IMR-90 (cell line): ENCODE results near the gene HLA-DQA1. TPM values are rescaled to one million over a fixed set of nuclear protein-coding genes. Genes with fewer than 3 reads are reported as not detected.
A peak's percentile ranks its signal among the peaks of the same experiment; 100 is the strongest.
"Not testable (repeated sequence)": the region's sequence is repeated elsewhere in the genome, so short reads cannot be mapped to it uniquely, and the experiment has no call there.

Source experiments
- ATAC-seq: fragments of 200-7000 bp; cut with Tn5 transposase; 2 replicates; pipeline ENCODE4 v1.9.1; 2020; ENCODE audit warnings: low read depth, mild to moderate bottlenecking, moderate library complexity
- BruUV-seq: library from RNA; stranded (reverse); fragments of 400-500 nt; replicated peaks from 2 replicates; lab custom pipeline; 2021; lab: Mats Ljungman, UMichigan
- CTCF ChIA-PET: fragments of 300-600 bp; formaldehyde crosslinking; extraction: SDS; loops from one replicate; lab custom pipeline; 2021; ENCODE audit warnings: antibody characterized with exemption; lab: Yijun Ruan, JAX
- POLR2A ChIA-PET: fragments of 300-600 bp; sonication (Branson Sonifier 250); formaldehyde crosslinking; loops from one replicate; lab custom pipeline; 2022; ENCODE audit warnings: antibody characterized with exemption; ENCODE audit not compliant: unreplicated experiment; lab: Charles Lee
- DNase-seq: peaks from one replicate; pipeline ENCODE4 v3.0.0; 2013
- H2AFZ ChIP-seq: replicated peaks from 2 replicates; pipeline ENCODE3; 2013; ENCODE audit warnings: low read length, mild to moderate bottlenecking; ENCODE audit not compliant: poor library complexity
- H2AK5ac ChIP-seq: 2 replicates; pipeline ENCODE4 v1.6.1; 2013; ENCODE audit warnings: low read depth, low read length, inconsistent platforms
- H2AK9ac ChIP-seq: replicated peaks from 2 replicates; pipeline ENCODE3; 2013; ENCODE audit warnings: mild to moderate bottlenecking, low read depth, low read length, moderate library complexity; ENCODE audit not compliant: poor library complexity
- H2BK120ac ChIP-seq: 2 replicates; pipeline ENCODE4 v1.6.1; 2013; ENCODE audit warnings: low read depth, low read length, inconsistent platforms
- H2BK15ac ChIP-seq: 3 replicates; pipeline ENCODE4 v1.6.1; 2013; ENCODE audit warnings: low read depth, low read length, inconsistent platforms
- H2BK20ac ChIP-seq: 2 replicates; pipeline ENCODE4 v1.6.1; 2013; ENCODE audit warnings: low read depth, mild to moderate bottlenecking, inconsistent platforms, low read length, moderate library complexity
- H2BK5ac ChIP-seq: 2 replicates; pipeline ENCODE4 v1.6.1; 2013; ENCODE audit warnings: mild to moderate bottlenecking, low read depth, low read length, inconsistent platforms; ENCODE audit not compliant: poor library complexity, severe bottlenecking
- H3K14ac ChIP-seq: replicated peaks from 2 replicates; pipeline ENCODE4 v1.6.1; 2013; ENCODE audit warnings: low read depth, low read length, inconsistent platforms
- H3K18ac ChIP-seq: 2 replicates; pipeline ENCODE4 v1.6.1; 2013; ENCODE audit warnings: low read depth, low read length, control low read depth
- H3K23ac ChIP-seq: 2 replicates; pipeline ENCODE4 v1.6.1; 2013; ENCODE audit warnings: low read depth, low read length, inconsistent platforms
- H3K27ac ChIP-seq: 2 replicates; pipeline ENCODE4 v1.5.1; 2013; ENCODE audit warnings: mild to moderate bottlenecking, control low read depth, low read length; ENCODE audit not compliant: insufficient read depth
- H3K27me3 ChIP-seq: 2 replicates; pipeline ENCODE4 v1.6.1; 2013; ENCODE audit warnings: low read length; ENCODE audit not compliant: control insufficient read depth, insufficient read depth
- H3K36me3 ChIP-seq: 2 replicates; pipeline ENCODE4 v1.6.1; 2013; ENCODE audit warnings: low read length, mixed read lengths; ENCODE audit not compliant: control insufficient read depth, insufficient read depth
- H3K4ac ChIP-seq: 2 replicates; pipeline ENCODE4 v1.6.1; 2013; ENCODE audit warnings: low read depth, low read length, inconsistent platforms
- H3K4me1 ChIP-seq: 2 replicates; pipeline ENCODE4 v1.6.1; 2013; ENCODE audit warnings: low read length, mixed read lengths; ENCODE audit not compliant: control insufficient read depth, insufficient read depth
- H3K4me2 ChIP-seq: 2 replicates; pipeline ENCODE4 v1.6.1; 2013; ENCODE audit warnings: low read depth, mild to moderate bottlenecking, control low read depth, low read length, moderate library complexity
- H3K4me3 ChIP-seq: 2 replicates; pipeline ENCODE4 v1.5.1; 2013; ENCODE audit warnings: low read depth, mild to moderate bottlenecking, control low read depth, low read length, moderate library complexity; ENCODE audit not compliant: insufficient read depth
- H3K56ac ChIP-seq: 2 replicates; pipeline ENCODE4 v1.6.1; 2013; ENCODE audit warnings: low read length, inconsistent platforms; ENCODE audit not compliant: insufficient read depth; ENCODE audit errors: extremely low read depth
- H3K79me1 ChIP-seq, 2 experiments: 2 replicates each; pipeline ENCODE4 v1.6.1; 2013; ENCODE audit warnings: low read length in 2 of 2, inconsistent platforms in 1 of 2, low read depth in 1 of 2
- H3K9ac ChIP-seq: 2 replicates; pipeline ENCODE4 v1.6.1; 2013; ENCODE audit warnings: low read depth, low read length, control low read depth
- H3K9me1 ChIP-seq: 2 replicates; pipeline ENCODE4 v1.6.1; 2013; ENCODE audit warnings: low read length, inconsistent platforms; ENCODE audit not compliant: insufficient read depth
- H3K9me3 ChIP-seq: 2 replicates; pipeline ENCODE4 v1.6.1; 2013; ENCODE audit warnings: low read length; ENCODE audit not compliant: control insufficient read depth, insufficient read depth
- H4K20me1 ChIP-seq: 2 replicates; pipeline ENCODE4 v1.6.1; 2013; ENCODE audit warnings: low read length, inconsistent platforms; ENCODE audit not compliant: insufficient read depth
- H4K5ac ChIP-seq: 2 replicates; pipeline ENCODE4 v1.6.1; 2013; ENCODE audit warnings: mild to moderate bottlenecking, low read depth, low read length, control low read depth
- H4K8ac ChIP-seq, 2 experiments: 2 replicates each; pipeline ENCODE4 v1.6.1; 2013; ENCODE audit warnings: low read depth in 2 of 2, low read length in 2 of 2, control low read depth in 1 of 2, inconsistent platforms in 1 of 2
- H4K91ac ChIP-seq: 2 replicates; pipeline ENCODE4 v1.6.1; 2013; ENCODE audit warnings: low read depth, low read length, inconsistent platforms; ENCODE audit not compliant: insufficient read depth
- BHLHE40 ChIP-seq: fragments of 150-350 bp; IDR thresholded peaks from 2 replicates; pipeline ENCODE4 v1.6.1; 2016; ENCODE audit warnings: mild to moderate bottlenecking, low read depth, low read length
- MAFK ChIP-seq: IDR thresholded peaks from 2 replicates; pipeline ENCODE4 v1.6.1; 2012; ENCODE audit warnings: low read depth, low read length, improper control_type of control experiment
- MXI1 ChIP-seq: IDR thresholded peaks from 2 replicates; pipeline ENCODE4 v1.6.1; 2012; ENCODE audit warnings: low read depth, mild to moderate bottlenecking, low read length, moderate library complexity, borderline replicate concordance
- POLR2A ChIP-seq: IDR thresholded peaks from 2 replicates; pipeline ENCODE4 v1.6.1; 2012; ENCODE audit warnings: mild to moderate bottlenecking, low read depth, low read length
- RCOR1 ChIP-seq: IDR thresholded peaks from 2 replicates; pipeline ENCODE4 v1.6.1; 2012; ENCODE audit warnings: mild to moderate bottlenecking, low read length, improper control_type of control experiment; ENCODE audit not compliant: insufficient replicate concordance
- RFX5 ChIP-seq: IDR thresholded peaks from 2 replicates; pipeline ENCODE4 v1.8.0; 2012; ENCODE audit warnings: low read depth, mild to moderate bottlenecking, low read length, moderate library complexity
- SMC3 ChIP-seq: fragments of 150-350 bp; IDR thresholded peaks from 2 replicates; pipeline ENCODE4 v1.6.1; 2016; ENCODE audit warnings: low read depth, mild to moderate bottlenecking, antibody characterized with exemption, low read length, moderate library complexity
- WGBS, 2 experiments: methylation state at CpG; one replicate each; pipeline versions ENCODE4 v1.1.5 to v1.1.7; 2013; ENCODE audit warnings: missing lambda C conversion rate in 2 of 2; ENCODE audit not compliant: insufficient read length in 1 of 2; ENCODE audit errors: extremely low coverage in 2 of 2; 5-methylcytosine and 5-hydroxymethylcytosine counted together
- dilution Hi-C: fragments of 300-500 bp; cut with HindIII; formaldehyde crosslinking; loops from one replicate; pipeline ENCODE4 v1.14.3; 2018; ENCODE audit warnings: low sequenced_read_pairs; ENCODE audit not compliant: unreplicated experiment
- in situ Hi-C: fragments of 300-500 bp; cut with MboI; formaldehyde crosslinking; loops from 3 replicates; pipeline ENCODE4 v1.14.3; 2019; ENCODE audit warnings: low sequenced_read_pairs, inconsistent platforms, mixed read lengths
- intact Hi-C: fragments of 100-400 bp; cut with micrococcal nuclease; formaldehyde crosslinking; loops from 2 replicates; pipeline ENCODE4 v1.10.0; 2022
- polyA plus RNA-seq, 3 experiments: library from polyadenylated mRNA; depleted of rRNA; stranded (reverse); fragments of >200 nt; gene quantifications; 2 replicates each; pipeline ENCODE4 v1.2.3, GENCODE V29; 2012; ENCODE audit warnings: low replicate concordance in 1 of 3
- total RNA-seq: library from RNA; depleted of rRNA; stranded (reverse); fragments of >200 nt; gene quantifications from 2 replicates; pipeline ENCODE4 v1.2.3, GENCODE V29; 2012
- TF ChIP-seq, protein P1 (sequence below): fragments of 150-350 bp; IDR thresholded peaks from 2 replicates; pipeline ENCODE4 v1.6.1; 2017; ENCODE audit warnings: mild to moderate bottlenecking, antibody characterized with exemption, low read length, low read depth

Gene HLA-DQA1
- total and polyA plus RNA-seq, 2 of the 4 experiments (the other 2 are of a cell fraction) = not detected

GRCh38 chr6:32627831-32628230 lies 9.4 kb upstream of the HLA-DQA1 start:
- no peak overlapping the region for H4K91ac ChIP-seq
- POLR2A ChIA-PET = no interaction called here
- H4K20me1 ChIP-seq = no peaks in the 10 kb centered on the region
- H3K9ac ChIP-seq = no peak overlapping the region
- H3K4me2 ChIP-seq = peak overlapping the region; percentile 28; the same call in 1 of the 2 replicates
- H3K4ac ChIP-seq = no peak overlapping the region
- H3K4me1 ChIP-seq = no peaks in the 10 kb centered on the region
- ATAC-seq (peak; percentile 83), DNase-seq (peak; percentile 43)
- no peaks in the 10 kb centered on the region for H3K9me3 ChIP-seq
- H3K36me3 ChIP-seq = no peaks in the 10 kb centered on the region
- H3K14ac ChIP-seq = no peak overlapping the region
- H3K4me3 ChIP-seq = no peak overlapping the region
- H3K27me3 ChIP-seq = no peaks in the 10 kb centered on the region
- no peak overlapping the region for H4K5ac ChIP-seq
- intact Hi-C loops (no loop called here), in situ Hi-C loops (no loop called here), dilution Hi-C loops (no loop called here)
- H2BK5ac ChIP-seq = no peak overlapping the region
- H2BK15ac ChIP-seq = no peak overlapping the region
- no peak overlapping the region for H3K18ac ChIP-seq
- no peak overlapping the region for H2AFZ ChIP-seq
- H3K56ac ChIP-seq = no peak overlapping the region
- no peak overlapping the region for H2BK20ac ChIP-seq
- no peaks in the 10 kb centered on the region for H3K79me1 ChIP-seq
- no peak overlapping the region for H2BK120ac ChIP-seq
- no peaks in the 10 kb centered on the region for H3K9me1 ChIP-seq
- H2AK5ac ChIP-seq = no peak overlapping the region
- TF ChIP-seq MAFK (no peak), BHLHE40 (no peak), SMC3 (no peak), RFX5 (peak; percentile 99), MXI1 (no peak), RCOR1 (no peak), POLR2A (no peak)
- TF ChIP-seq, protein P1, sequence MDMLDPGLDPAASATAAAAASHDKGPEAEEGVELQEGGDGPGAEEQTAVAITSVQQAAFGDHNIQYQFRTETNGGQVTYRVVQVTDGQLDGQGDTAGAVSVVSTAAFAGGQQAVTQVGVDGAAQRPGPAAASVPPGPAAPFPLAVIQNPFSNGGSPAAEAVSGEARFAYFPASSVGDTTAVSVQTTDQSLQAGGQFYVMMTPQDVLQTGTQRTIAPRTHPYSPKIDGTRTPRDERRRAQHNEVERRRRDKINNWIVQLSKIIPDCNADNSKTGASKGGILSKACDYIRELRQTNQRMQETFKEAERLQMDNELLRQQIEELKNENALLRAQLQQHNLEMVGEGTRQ = no peak
- CTCF ChIA-PET = no interaction called here
- no peak overlapping the region for H4K8ac ChIP-seq
- H3K27ac ChIP-seq = no peak overlapping the region
- WGBS, 2 experiments = no CpG with 5 or more reads among the region's 3 CpGs
- no peak overlapping the region for H2AK9ac ChIP-seq
- no peak overlapping the region for H3K23ac ChIP-seq
- no TSS peak for BruUV-seq

- H2AK9ac ChIP-seq, H4K91ac ChIP-seq, H3K27ac ChIP-seq, in situ Hi-C loops, H2BK5ac ChIP-seq, H3K18ac ChIP-seq, H2AFZ ChIP-seq, H2BK20ac ChIP-seq, POLR2A ChIA-PET, H3K4me1 ChIP-seq, H3K79me1 ChIP-seq, DNase-seq, H3K36me3 ChIP-seq, intact Hi-C loops, H3K14ac ChIP-seq, H4K20me1 ChIP-seq, H3K27me3 ChIP-seq, BruUV-seq, H4K8ac ChIP-seq, H3K23ac ChIP-seq, H3K4ac ChIP-seq, H2AK5ac ChIP-seq, H2BK15ac ChIP-seq, H4K5ac ChIP-seq, H3K4me2 ChIP-seq, H3K56ac ChIP-seq, H3K9me1 ChIP-seq, H3K4me3 ChIP-seq, H3K9ac ChIP-seq, H2BK120ac ChIP-seq, CTCF ChIA-PET, ATAC-seq, H3K9me3 ChIP-seq, dilution Hi-C loops: not testable (repeated sequence)
- WGBS, 2 experiments = 98% methylated on average over 7 of the region's 13 CpGs; no CpG with 5 or more reads in 1 of the 2 experiments
Measured at GRCh38 chr6:32629793-32630192, 7.4 kb upstream of the HLA-DQA1 start.
